Smooth muscle cell (in vitro differentiated cells): ENCODE data around the gene KRTAP5-1. TPM values are rescaled to one million over a fixed set of nuclear protein-coding genes. Genes with fewer than 3 reads are reported as not detected.

Experiments used
- DNase-seq: peaks from one replicate; lab custom pipeline; 2025; ENCODE audit not compliant: unreplicated experiment; lab: John Stamatoyannopoulos, UW
- H2AFZ ChIP-seq: fragments of 200-600 bp; sonication (generic); 2 replicates; pipeline ENCODE4 v1.6.0; 2016; ENCODE audit warnings: antibody characterized with exemption, low read depth, mild to moderate bottlenecking
- H3F3A ChIP-seq: fragments of 200-600 bp; sonication (generic); 2 replicates; pipeline ENCODE4 v1.6.0; 2017; ENCODE audit warnings: antibody characterized with exemption, low read depth
- H3K27ac ChIP-seq: fragments of 200-600 bp; sonication (generic); 2 replicates; pipeline ENCODE4 v1.5.1; 2016; ENCODE audit warnings: low read depth, mild to moderate bottlenecking
- H3K27me3 ChIP-seq: fragments of 200-600 bp; sonication (generic); 2 replicates; pipeline ENCODE4 v1.6.1; 2016; ENCODE audit warnings: low read depth, mild to moderate bottlenecking
- H3K36me3 ChIP-seq: fragments of 200-600 bp; sonication (generic); 2 replicates; pipeline ENCODE4 v1.5.1; 2016; ENCODE audit warnings: low read depth
- H3K4me1 ChIP-seq: fragments of 200-600 bp; sonication (generic); 2 replicates; pipeline ENCODE4 v1.5.1; 2016; ENCODE audit warnings: low read depth
- H3K4me2 ChIP-seq: fragments of 200-600 bp; sonication (generic); 2 replicates; pipeline ENCODE4 v1.6.0; 2016; ENCODE audit warnings: mild to moderate bottlenecking
- H3K4me3 ChIP-seq: fragments of 200-600 bp; sonication (generic); 2 replicates; pipeline ENCODE4 v1.5.1; 2016; ENCODE audit warnings: mild to moderate bottlenecking
- H3K79me2 ChIP-seq: fragments of 200-600 bp; sonication (generic); 2 replicates; pipeline ENCODE4 v1.6.0; 2016; ENCODE audit warnings: low read depth, mild to moderate bottlenecking
- H3K9ac ChIP-seq: fragments of 200-600 bp; sonication (generic); 2 replicates; pipeline ENCODE4 v1.6.0; 2016; ENCODE audit warnings: low read depth
- H3K9me3 ChIP-seq: fragments of 200-600 bp; sonication (generic); replicated peaks from 2 replicates; pipeline ENCODE4 v1.5.1; 2016; ENCODE audit warnings: low read depth
- H4K20me1 ChIP-seq: fragments of 200-600 bp; sonication (generic); 2 replicates; pipeline ENCODE4 v1.6.0; 2016; ENCODE audit warnings: low read depth
- WGBS: methylation state at CpG from one replicate; pipeline ENCODE4 v1.1.7; 2016; ENCODE audit warnings: low lambda C conversion rate; 5-methylcytosine and 5-hydroxymethylcytosine counted together
- polyA plus RNA-seq: library from polyadenylated mRNA; unstranded; fragments of >200 nt; fragmentation: Nextera tagmentation; extraction: Ambion mirVana; gene quantifications from 2 replicates; pipeline ENCODE4 v1.2.1, GENCODE V29; 2016
- total RNA-seq: library from RNA; depleted of rRNA; stranded (reverse); fragments of >200 nt; gene quantifications from 2 replicates; pipeline ENCODE4 v1.2.3, GENCODE V29; 2014
- TF ChIP-seq, protein P1 (sequence below): fragments of 200-600 bp; sonication (generic); IDR thresholded peaks from 2 replicates; pipeline ENCODE4 v1.5.1; 2017; ENCODE audit warnings: borderline replicate concordance, mild to moderate bottlenecking, antibody characterized with exemption; ENCODE audit not compliant: insufficient read depth, poor library complexity, severe bottlenecking

KRTAP5-1 gene
- total and polyA plus RNA-seq, 2 experiments from 2014 or later: not detected

DNA sequence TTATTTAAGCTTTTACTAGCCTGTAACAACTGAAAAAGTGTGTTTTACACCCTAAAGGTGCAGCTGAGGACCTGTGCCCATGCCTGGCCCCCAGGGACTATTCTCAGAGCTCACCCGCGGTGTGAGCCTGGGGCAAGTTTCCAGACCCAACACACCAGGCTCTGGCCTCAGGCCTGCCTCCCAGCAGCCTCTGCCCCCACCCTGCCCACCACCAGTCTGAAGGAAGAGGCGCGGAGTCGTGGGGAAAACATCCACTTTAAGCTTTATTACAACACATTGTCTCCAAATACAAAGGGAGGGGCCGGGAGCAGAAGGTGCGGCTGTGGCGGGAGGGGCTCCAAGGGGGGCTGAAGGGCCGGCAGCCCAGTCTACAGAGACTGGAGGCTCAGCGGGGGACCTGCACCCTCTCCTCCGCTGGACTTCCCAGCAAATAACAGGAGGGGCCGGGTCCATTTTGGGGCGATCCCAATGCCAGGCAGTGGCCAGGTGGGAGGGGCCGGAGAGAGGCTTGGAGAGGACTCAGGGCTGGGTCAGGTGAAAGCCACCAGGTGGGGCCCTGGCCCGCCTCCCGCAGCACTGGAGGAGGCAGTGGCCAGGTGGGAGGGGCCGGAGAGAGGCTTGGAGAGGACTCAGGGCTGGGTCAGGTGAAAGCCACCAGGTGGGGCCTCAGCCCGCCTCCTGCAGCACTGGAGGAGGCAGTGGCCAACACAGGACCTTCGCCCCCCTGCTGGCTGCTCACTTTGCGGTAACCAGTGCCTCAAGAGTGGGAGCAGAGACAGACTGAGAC is 31.1 kb downstream of the KRTAP5-1 start:
- H3K4me1 ChIP-seq: peaks cover 8% of the 10 kb centered on the region
- H3K36me3 ChIP-seq: no peaks in the 10 kb centered on the region
- no peak overlapping the region for H3K9ac ChIP-seq
- no peak overlapping the region for H3K4me2 ChIP-seq
- H3K27ac ChIP-seq: no peak overlapping the region
- whole genome bisulfite sequencing: 44% methylated on average over 18 of the region's 20 CpGs
- no peaks in the 10 kb centered on the region for H3K79me2 ChIP-seq
- DNase-seq: no peak
- TF ChIP-seq, protein P1, sequence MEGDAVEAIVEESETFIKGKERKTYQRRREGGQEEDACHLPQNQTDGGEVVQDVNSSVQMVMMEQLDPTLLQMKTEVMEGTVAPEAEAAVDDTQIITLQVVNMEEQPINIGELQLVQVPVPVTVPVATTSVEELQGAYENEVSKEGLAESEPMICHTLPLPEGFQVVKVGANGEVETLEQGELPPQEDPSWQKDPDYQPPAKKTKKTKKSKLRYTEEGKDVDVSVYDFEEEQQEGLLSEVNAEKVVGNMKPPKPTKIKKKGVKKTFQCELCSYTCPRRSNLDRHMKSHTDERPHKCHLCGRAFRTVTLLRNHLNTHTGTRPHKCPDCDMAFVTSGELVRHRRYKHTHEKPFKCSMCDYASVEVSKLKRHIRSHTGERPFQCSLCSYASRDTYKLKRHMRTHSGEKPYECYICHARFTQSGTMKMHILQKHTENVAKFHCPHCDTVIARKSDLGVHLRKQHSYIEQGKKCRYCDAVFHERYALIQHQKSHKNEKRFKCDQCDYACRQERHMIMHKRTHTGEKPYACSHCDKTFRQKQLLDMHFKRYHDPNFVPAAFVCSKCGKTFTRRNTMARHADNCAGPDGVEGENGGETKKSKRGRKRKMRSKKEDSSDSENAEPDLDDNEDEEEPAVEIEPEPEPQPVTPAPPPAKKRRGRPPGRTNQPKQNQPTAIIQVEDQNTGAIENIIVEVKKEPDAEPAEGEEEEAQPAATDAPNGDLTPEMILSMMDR: no peak
- H3K9me3 ChIP-seq: no peaks in the 10 kb centered on the region
- no peak overlapping the region for H2AFZ ChIP-seq
- no peak overlapping the region for H3K4me3 ChIP-seq
- H3F3A ChIP-seq: no peaks in the 10 kb centered on the region
- peaks cover 23% of the 10 kb centered on the region for H4K20me1 ChIP-seq
- peaks cover 8% of the 10 kb centered on the region for H3K27me3 ChIP-seq

DNA sequence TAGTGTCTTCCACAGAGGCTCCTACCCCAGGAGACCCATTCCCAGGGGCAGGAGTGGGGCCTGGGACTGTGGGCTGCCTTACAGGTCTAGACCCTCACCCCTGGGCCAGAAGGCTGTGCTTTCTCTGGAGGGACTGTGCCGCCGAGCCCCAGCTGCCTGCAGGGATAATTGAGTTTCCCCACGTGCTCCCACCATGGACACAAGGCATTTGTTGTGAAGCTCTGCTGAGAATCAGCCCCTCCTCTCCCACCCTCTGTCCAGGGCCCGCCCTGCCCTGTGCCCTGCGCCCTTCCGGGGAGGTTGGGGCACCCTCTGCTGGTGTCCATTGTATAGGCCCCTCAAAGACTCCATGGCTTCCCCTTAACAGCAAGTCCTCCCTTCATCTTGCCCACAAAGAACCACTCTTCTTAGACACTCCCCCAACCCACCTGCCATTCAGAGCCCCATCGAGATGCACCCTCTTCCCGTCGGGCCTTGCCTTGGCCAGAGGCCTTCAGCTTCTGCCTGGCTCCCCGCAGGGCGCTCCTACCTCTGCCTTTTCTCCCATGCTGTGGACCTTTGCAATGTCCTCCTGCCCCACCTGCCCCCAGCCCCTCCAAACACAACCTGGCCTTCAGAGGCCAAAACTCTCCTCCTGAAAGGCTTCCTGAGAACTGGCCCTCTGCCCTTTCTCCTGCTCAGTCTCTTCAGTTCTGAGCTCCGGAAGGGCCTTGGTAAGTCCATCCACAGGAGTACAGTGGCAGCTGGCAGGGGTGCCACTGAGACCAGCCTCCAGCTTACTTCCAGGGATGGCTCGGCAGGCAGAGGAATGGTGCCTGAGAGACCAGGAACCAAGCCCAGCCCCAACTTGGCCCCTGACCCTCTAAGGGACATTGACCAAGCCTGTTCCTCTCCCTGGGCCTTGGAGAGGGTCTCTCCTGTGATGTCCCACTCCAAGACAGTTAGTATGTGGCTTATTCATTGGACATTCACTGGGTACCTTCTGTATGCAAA is 35.4 kb downstream of the KRTAP5-1 start:
- H4K20me1 ChIP-seq: peaks cover 6% of the 10 kb centered on the region
- no peak for DNase-seq
- H3K79me2 ChIP-seq: no peaks in the 10 kb centered on the region
- TF ChIP-seq, protein P1: no peak
- H3K36me3 ChIP-seq: no peaks in the 10 kb centered on the region
- H2AFZ ChIP-seq: no peak overlapping the region
- H3K27ac ChIP-seq: no peak overlapping the region
- 85% methylated on average over 13 of the region's 13 CpGs for WGBS
- H3K4me3 ChIP-seq: no peak overlapping the region
- no peak overlapping the region for H3K9ac ChIP-seq
- H3F3A ChIP-seq: no peaks in the 10 kb centered on the region
- H3K4me2 ChIP-seq: no peak overlapping the region
- H3K4me1 ChIP-seq: peaks cover 7% of the 10 kb centered on the region
- peaks cover 51% of the 10 kb centered on the region for H3K27me3 ChIP-seq
- H3K9me3 ChIP-seq: no peaks in the 10 kb centered on the region

DNA sequence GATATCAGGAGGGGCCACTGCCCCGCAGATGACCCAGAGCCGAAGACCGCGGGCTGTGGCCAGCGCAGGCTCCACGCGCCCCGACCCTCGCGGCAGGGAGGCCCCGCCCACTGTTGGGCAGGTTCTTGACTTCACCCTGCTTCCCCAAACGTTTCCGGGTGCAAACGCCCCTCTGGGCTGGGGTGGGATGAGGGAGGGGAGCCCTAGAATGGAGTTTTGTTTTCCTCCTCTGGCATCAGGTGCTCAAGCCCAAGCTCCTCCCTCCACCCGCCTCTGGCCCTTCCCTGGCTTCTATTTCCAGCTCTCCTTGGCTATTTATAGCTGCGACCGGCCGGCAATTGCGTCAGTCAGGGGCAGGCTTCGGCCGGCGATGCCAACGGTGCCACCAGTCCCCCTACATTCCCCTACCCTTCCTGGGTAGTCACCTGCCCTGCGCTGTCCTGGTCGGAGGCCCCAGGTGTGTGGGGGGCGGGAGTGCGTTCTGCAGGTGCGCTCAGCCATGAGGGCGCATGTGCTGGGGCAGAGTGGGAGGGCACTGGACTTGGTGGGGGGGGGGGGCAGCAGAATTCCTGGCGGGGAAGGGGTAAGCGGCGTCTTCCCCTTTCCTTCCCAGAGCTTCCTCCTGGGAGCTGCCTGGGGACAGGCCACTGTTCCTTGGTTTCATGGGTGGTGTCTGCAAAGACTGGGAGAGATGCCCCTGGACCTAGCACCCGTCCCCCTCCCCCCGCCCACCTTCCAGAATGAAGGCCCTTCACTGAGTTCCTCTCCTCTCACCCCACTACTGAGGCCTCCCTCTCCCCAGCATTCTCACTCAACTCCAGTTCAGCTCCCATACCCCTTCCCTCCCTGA is 36.6 kb downstream of the KRTAP5-1 start:
- peaks cover 7% of the 10 kb centered on the region for H3K4me1 ChIP-seq
- no peak overlapping the region for H2AFZ ChIP-seq
- TF ChIP-seq, protein P1: no peak
- no peaks in the 10 kb centered on the region for H3K9me3 ChIP-seq
- 13% methylated on average over 20 of the region's 34 CpGs for WGBS
- no peaks in the 10 kb centered on the region for H3F3A ChIP-seq
- no peaks in the 10 kb centered on the region for H3K79me2 ChIP-seq
- no peak for DNase-seq
- no peaks in the 10 kb centered on the region for H3K36me3 ChIP-seq
- peaks cover 58% of the 10 kb centered on the region for H3K27me3 ChIP-seq
- H3K4me3 ChIP-seq: peak overlapping the region; percentile 3
- no peak overlapping the region for H3K27ac ChIP-seq
- no peaks in the 10 kb centered on the region for H4K20me1 ChIP-seq
- no peak overlapping the region for H3K9ac ChIP-seq
- peak overlapping the region; percentile 59 for H3K4me2 ChIP-seq
